GM19372 (cell line): ENCODE measurements around the gene P3H2.

ENCODE experiments used
- ATAC-seq: cut with Tn5 transposase; IDR thresholded peaks from one replicate; pipeline ENCODE4 v1.9.1; 2021; ENCODE audit warnings: mild to moderate bottlenecking, low read depth, moderate library complexity; ENCODE audit not compliant: unreplicated experiment

P3H2 gene

DNA sequence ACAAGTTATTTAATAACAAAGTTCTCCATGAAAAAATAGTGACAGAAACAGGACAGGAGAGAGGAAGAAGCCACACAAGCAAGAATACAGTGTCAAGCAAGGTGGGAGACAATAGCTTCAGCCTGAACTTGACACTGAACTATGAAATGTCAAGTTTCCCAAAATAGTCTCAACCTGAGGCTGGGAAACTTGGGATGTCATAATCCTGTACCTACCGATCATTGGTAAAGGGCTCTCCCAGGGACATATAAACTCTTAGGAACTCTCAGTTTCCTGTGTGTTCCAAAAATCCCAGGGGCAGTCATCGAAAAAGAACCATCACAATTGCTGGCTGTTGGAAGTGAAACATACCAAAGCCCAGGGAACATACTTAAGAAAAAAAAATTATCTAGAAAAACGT is 211.6 kb downstream of the P3H2 start:
- ATAC-seq = no peak

DNA sequence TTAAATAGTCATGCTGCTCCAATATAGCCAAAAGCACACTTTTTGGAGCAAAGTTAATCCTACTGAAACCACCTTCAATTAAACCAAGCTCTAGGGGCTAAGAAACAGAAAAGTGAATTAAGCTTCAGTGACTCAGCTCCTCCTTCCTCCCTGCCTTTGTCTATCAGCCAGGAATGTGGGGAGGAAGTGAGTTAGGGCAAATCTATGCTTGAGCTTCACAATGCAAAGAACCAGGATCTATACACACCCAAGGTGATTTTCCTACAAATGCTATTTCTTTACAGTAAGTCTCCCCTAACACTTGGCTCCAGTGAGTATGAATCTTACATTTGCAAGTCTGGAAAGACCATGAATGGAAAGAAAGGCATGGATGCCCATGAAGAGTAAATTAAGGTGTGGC is 212.1 kb downstream of the P3H2 start:
- no peak for ATAC-seq

DNA sequence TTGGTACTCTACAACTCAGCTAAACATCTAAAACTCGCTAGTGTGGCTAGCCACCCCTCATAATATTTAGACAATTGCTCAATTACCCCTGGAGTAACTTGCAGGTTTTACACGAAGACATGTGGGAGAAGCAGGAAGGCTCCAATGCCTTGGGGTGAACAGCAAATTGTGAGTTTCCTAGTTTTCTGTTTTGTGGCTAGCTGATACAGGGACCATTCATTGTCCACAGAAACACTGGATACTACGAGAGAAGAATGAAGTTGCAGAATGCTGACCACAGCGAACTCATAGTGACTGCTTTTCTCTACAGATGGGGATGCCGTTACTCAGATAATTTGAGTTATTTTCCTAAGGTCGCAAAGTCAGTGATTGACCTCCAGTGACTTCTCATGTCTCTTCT is 212.9 kb downstream of the P3H2 start:
- no peak for ATAC-seq
